Liver (tissue), 9 donors: ENCODE results near the gene ATXN7L1. TPM values are rescaled to one million over a fixed set of nuclear protein-coding genes. Genes with fewer than 3 reads are reported as not detected.

Source experiments
- DNase-seq: peaks from one replicate; pipeline ENCODE4 v3.0.0-alpha.2; 2017; ENCODE audit warnings: low spot score
- H3K27ac ChIP-seq, 2 donors: one replicate each; pipeline ENCODE4 v1.7.0; 2013; ENCODE audit warnings: inconsistent platforms in 2 of 2, low read length in 2 of 2, control low read depth in 1 of 2, low read depth in 1 of 2, mild to moderate bottlenecking in 1 of 2
- H3K27me3 ChIP-seq, 4 donors: one replicate each; pipeline versions ENCODE4 v1.6.1 to v1.7.0; 2013; ENCODE audit warnings: low read length in 3 of 4, inconsistent platforms in 1 of 4, mild to moderate bottlenecking in 1 of 4, moderate library complexity in 1 of 4; ENCODE audit not compliant: control insufficient read depth in 4 of 4, insufficient read depth in 4 of 4
- H3K36me3 ChIP-seq, 4 donors: one replicate each; pipeline versions ENCODE4 v1.6.1 to v1.7.0; 2013; ENCODE audit warnings: low read length in 3 of 4, mild to moderate bottlenecking in 3 of 4, low read depth in 1 of 4, moderate library complexity in 1 of 4; ENCODE audit not compliant: control insufficient read depth in 4 of 4, insufficient read depth in 3 of 4
- H3K4me1 ChIP-seq, 4 donors: one replicate each; pipeline versions ENCODE4 v1.6.1 to v1.7.0; 2013; ENCODE audit warnings: low read length in 3 of 4, mild to moderate bottlenecking in 3 of 4, moderate library complexity in 1 of 4; ENCODE audit not compliant: control insufficient read depth in 4 of 4, insufficient read depth in 4 of 4
- H3K4me3 ChIP-seq, 3 donors: one replicate each; pipeline versions ENCODE4 v1.6.1 to v1.7.0; 2013; ENCODE audit warnings: low read length in 3 of 3, control low read depth in 1 of 3, low read depth in 1 of 3, mild to moderate bottlenecking in 1 of 3
- H3K9ac ChIP-seq, 2 donors: one replicate each; pipeline ENCODE4 v1.7.0; 2013; ENCODE audit warnings: low read length in 2 of 2, mild to moderate bottlenecking in 2 of 2, moderate library complexity in 2 of 2, control low read depth in 1 of 2, low read depth in 1 of 2
- H3K9me3 ChIP-seq, 4 donors: one replicate each; pipeline versions ENCODE4 v1.6.1 to v1.7.0; 2013; ENCODE audit warnings: low read length in 3 of 4; ENCODE audit not compliant: control insufficient read depth in 4 of 4
- FOXA2 ChIP-seq: IDR thresholded peaks from 2 replicates; pipeline ENCODE4 v1.6.1; 2016; ENCODE audit warnings: antibody characterized with exemption
- HNF4G ChIP-seq: IDR thresholded peaks from 2 replicates; pipeline ENCODE4 v1.6.1; 2016; ENCODE audit warnings: antibody characterized with exemption
- NR2F2 ChIP-seq: IDR thresholded peaks from 2 replicates; pipeline ENCODE4 v1.6.1; 2016; ENCODE audit warnings: antibody characterized with exemption
- RAD21 ChIP-seq, 2 donors: IDR thresholded peaks; 2 replicates each; pipeline ENCODE4 v1.6.1; 2016; ENCODE audit warnings: antibody characterized with exemption in 2 of 2, mild to moderate bottlenecking in 2 of 2
- SP1 ChIP-seq: IDR thresholded peaks from 2 replicates; pipeline ENCODE4 v1.6.1; 2018; ENCODE audit warnings: antibody characterized with exemption, mild to moderate bottlenecking
- WGBS: extraction: QIAGEN DNeasy Blood & Tissue Kit; methylation state at CpG from one replicate; pipeline ENCODE4 v1.1.7; 2013; 5-methylcytosine and 5-hydroxymethylcytosine counted together
- polyA plus RNA-seq, 2 donors: library from polyadenylated mRNA; stranded (reverse) in 1 of 2; unstranded in 1 of 2; fragments of 200-250 nt in 1 of 2; fragments of >200 nt in 1 of 2; fragmentation: Nextera tagmentation in 1 of 2; extraction: Ambion mirVana in 1 of 2; gene quantifications; one replicate each; pipeline versions ENCODE4 v1.2.1 to v1.2.3, GENCODE V29; 2013 to 2015
- total RNA-seq, 2 donors: library from RNA; depleted of rRNA; stranded (reverse); fragments of >200 nt; gene quantifications; one replicate each; pipeline ENCODE4 v1.2.3, GENCODE V29; 2014
- TF ChIP-seq, protein P1 (sequence below): IDR thresholded peaks from 2 replicates; pipeline ENCODE4 v1.6.1; 2016; ENCODE audit warnings: antibody characterized with exemption, mild to moderate bottlenecking
- TF ChIP-seq, protein P2 (sequence below): IDR thresholded peaks from 2 replicates; pipeline ENCODE4 v1.6.1; 2016; ENCODE audit warnings: antibody characterized with exemption
- TF ChIP-seq, protein P3 (sequence below): fragments of 150-350 bp; IDR thresholded peaks from 2 replicates; pipeline ENCODE4 v1.5.1; 2017; ENCODE audit warnings: improper control_type of control experiment, low read depth, low read length; ENCODE audit not compliant: missing input control
- TF ChIP-seq, protein P4 (sequence below): IDR thresholded peaks from 2 replicates; pipeline ENCODE4 v1.6.1; 2016; ENCODE audit warnings: antibody characterized with exemption
- donor health status: healthy.
- donor health status: healthy.
- donor health status: healthy.
- donor health status: healthy.
- donor health status: healthy.

ATXN7L1 gene
- total and polyA plus RNA-seq, 4 donors: 2.1 to 7.4 (median 5.3) TPM

DNA sequence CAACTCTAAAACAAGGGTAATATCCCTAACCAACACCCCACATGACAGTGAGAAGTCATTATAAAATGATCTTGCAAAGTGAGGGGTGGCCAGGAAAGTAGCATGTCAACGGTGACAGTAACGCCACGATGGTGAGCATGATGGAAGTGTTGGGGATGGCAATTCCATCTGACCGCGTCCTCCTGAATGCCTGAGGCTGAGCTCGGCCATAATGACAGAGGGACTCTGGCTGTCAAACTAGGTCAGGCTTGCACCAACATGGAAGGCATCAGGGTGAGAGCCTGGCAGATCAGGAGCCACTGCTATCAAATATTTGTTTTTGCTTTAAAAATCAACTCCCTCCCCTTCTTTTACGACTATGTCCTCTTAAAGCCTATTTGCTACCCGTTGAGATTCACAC, 239.4 kb downstream of the ATXN7L1 start:
- H3K9me3 ChIP-seq: no peaks in the 10 kb centered on the region
- H3K9ac ChIP-seq: no peak overlapping the region
- WGBS: 85% methylated on average over 8 of the region's 8 CpGs
- H3K27ac ChIP-seq: no peak overlapping the region
- TF ChIP-seq RAD21 (IDR thresholded peaks at IDR 0.05): no peak
- H3K4me1 ChIP-seq: no peaks in the 10 kb centered on the region
- H3K4me3 ChIP-seq: no peak overlapping the region
- H3K27me3 ChIP-seq: no peaks in the 10 kb centered on the region
- DNase-seq: no peak
- H3K36me3 ChIP-seq: peaks cover 0 to 67% (median 37%) of the 10 kb centered on the region in 4 donors

DNA sequence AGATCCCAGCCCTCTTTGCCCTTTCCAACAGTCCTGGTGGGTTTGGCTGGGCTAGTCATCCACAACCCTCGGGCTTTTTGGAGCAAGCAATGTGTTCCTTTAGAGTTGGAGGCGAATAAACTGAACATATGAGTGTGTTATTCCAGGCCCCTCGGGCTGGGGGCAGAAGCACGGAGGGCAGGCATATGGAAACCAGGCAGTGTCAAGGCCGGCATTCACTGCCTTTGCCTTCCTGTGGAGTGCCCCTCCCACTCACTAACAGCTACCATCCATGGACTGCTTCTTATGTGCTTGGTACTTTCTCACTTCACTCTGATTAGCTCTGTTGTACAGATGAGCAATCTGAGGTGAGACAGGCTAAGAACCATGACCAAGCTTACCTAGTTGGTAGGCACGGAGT, 241.2 kb downstream of the ATXN7L1 start:
- no peaks in the 10 kb centered on the region for H3K9me3 ChIP-seq
- DNase-seq: no peak
- no peak overlapping the region for H3K9ac ChIP-seq
- peaks cover 0 to 57% (median 40%) of the 10 kb centered on the region in 4 donors for H3K36me3 ChIP-seq
- no peak overlapping the region for H3K4me3 ChIP-seq
- 92% methylated on average over 6 of the region's 6 CpGs for WGBS
- H3K27me3 ChIP-seq: no peaks in the 10 kb centered on the region
- H3K4me1 ChIP-seq: no peaks in the 10 kb centered on the region
- no peak overlapping the region for H3K27ac ChIP-seq
- no peak for TF ChIP-seq FOXA2

DNA sequence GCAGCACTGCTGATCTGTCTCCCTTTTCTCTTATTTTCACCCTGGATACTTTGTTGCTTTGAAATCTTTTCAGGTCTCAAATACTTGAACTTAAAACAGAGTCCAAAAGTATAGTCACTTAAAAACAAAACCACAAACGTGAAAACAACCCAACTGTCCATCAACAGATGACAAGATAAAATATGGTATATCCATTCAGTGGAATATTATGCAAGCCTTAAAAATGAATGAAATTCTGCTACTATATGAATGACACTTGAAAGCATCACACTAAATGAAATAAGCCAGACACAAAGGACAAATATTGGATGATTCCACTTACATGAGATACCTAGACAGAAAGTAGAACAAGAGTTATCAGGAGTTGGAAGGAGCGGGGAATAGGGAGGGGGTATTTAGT, 250.4 kb downstream of the ATXN7L1 start:
- no peaks in the 10 kb centered on the region for H3K27me3 ChIP-seq
- peaks cover 0 to 38% (median 35%) of the 10 kb centered on the region in 4 donors for H3K36me3 ChIP-seq
- no peak overlapping the region for H3K27ac ChIP-seq
- DNase-seq: no peak
- no peaks in the 10 kb centered on the region for H3K9me3 ChIP-seq
- WGBS: 91% methylated on average over 2 of the region's 2 CpGs
- no peak overlapping the region for H3K4me3 ChIP-seq
- TF ChIP-seq, protein P1, sequence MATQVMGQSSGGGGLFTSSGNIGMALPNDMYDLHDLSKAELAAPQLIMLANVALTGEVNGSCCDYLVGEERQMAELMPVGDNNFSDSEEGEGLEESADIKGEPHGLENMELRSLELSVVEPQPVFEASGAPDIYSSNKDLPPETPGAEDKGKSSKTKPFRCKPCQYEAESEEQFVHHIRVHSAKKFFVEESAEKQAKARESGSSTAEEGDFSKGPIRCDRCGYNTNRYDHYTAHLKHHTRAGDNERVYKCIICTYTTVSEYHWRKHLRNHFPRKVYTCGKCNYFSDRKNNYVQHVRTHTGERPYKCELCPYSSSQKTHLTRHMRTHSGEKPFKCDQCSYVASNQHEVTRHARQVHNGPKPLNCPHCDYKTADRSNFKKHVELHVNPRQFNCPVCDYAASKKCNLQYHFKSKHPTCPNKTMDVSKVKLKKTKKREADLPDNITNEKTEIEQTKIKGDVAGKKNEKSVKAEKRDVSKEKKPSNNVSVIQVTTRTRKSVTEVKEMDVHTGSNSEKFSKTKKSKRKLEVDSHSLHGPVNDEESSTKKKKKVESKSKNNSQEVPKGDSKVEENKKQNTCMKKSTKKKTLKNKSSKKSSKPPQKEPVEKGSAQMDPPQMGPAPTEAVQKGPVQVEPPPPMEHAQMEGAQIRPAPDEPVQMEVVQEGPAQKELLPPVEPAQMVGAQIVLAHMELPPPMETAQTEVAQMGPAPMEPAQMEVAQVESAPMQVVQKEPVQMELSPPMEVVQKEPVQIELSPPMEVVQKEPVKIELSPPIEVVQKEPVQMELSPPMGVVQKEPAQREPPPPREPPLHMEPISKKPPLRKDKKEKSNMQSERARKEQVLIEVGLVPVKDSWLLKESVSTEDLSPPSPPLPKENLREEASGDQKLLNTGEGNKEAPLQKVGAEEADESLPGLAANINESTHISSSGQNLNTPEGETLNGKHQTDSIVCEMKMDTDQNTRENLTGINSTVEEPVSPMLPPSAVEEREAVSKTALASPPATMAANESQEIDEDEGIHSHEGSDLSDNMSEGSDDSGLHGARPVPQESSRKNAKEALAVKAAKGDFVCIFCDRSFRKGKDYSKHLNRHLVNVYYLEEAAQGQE: no peak
- TF ChIP-seq, protein P2, sequence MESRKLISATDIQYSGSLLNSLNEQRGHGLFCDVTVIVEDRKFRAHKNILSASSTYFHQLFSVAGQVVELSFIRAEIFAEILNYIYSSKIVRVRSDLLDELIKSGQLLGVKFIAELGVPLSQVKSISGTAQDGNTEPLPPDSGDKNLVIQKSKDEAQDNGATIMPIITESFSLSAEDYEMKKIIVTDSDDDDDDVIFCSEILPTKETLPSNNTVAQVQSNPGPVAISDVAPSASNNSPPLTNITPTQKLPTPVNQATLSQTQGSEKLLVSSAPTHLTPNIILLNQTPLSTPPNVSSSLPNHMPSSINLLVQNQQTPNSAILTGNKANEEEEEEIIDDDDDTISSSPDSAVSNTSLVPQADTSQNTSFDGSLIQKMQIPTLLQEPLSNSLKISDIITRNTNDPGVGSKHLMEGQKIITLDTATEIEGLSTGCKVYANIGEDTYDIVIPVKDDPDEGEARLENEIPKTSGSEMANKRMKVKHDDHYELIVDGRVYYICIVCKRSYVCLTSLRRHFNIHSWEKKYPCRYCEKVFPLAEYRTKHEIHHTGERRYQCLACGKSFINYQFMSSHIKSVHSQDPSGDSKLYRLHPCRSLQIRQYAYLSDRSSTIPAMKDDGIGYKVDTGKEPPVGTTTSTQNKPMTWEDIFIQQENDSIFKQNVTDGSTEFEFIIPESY: no peak
- TF ChIP-seq SP1: no peak
- no peak for TF ChIP-seq FOXA2
- TF ChIP-seq, protein P3, sequence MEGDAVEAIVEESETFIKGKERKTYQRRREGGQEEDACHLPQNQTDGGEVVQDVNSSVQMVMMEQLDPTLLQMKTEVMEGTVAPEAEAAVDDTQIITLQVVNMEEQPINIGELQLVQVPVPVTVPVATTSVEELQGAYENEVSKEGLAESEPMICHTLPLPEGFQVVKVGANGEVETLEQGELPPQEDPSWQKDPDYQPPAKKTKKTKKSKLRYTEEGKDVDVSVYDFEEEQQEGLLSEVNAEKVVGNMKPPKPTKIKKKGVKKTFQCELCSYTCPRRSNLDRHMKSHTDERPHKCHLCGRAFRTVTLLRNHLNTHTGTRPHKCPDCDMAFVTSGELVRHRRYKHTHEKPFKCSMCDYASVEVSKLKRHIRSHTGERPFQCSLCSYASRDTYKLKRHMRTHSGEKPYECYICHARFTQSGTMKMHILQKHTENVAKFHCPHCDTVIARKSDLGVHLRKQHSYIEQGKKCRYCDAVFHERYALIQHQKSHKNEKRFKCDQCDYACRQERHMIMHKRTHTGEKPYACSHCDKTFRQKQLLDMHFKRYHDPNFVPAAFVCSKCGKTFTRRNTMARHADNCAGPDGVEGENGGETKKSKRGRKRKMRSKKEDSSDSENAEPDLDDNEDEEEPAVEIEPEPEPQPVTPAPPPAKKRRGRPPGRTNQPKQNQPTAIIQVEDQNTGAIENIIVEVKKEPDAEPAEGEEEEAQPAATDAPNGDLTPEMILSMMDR: no peak
- no peak for TF ChIP-seq NR2F2
- TF ChIP-seq, protein P4, sequence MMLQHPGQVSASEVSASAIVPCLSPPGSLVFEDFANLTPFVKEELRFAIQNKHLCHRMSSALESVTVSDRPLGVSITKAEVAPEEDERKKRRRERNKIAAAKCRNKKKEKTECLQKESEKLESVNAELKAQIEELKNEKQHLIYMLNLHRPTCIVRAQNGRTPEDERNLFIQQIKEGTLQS: no peak
- TF ChIP-seq HNF4G: no peak
- H3K9ac ChIP-seq: no peak overlapping the region
- H3K4me1 ChIP-seq: no peaks in the 10 kb centered on the region
